ENCODE measurements around the gene PPIB.

DNA sequence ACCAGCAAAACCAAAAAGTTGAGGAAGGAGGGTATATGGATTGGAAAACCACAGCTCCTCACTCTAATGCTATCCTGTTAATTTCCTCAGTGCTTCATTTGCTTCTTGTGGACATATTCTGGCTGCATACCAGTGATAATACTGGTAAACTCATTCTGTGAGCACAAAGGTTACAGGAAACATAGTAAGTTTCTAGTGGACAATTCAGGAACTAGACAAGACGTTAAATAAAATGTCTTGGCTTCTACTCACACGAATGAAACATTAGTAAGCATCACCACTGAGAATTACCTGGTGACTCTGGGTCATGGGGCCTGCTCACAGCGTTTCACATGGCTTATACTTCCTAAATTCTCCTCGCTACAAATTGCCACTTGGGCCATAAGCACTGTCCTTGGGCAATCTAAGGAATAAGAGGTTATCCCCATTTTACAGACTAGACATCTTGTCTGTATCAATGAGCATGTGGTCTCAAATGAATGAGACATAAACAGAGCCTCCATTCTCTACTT, 20.1 kb upstream of the PPIB start:
- no peak for TF ChIP-seq POLR2AphosphoS5 (IDR thresholded peaks at IDR 0.05; ENCODE audit: low read depth, low read length)
- no peak for TF ChIP-seq POLR2A (IDR thresholded peaks at IDR 0.05; ENCODE audit: low read depth, low read length)
- TF ChIP-seq TAF1 (IDR thresholded peaks at IDR 0.05; ENCODE audit: low read depth, low read length): no peak
- TF ChIP-seq PAX5 (IDR thresholded peaks at IDR 0.05; ENCODE audit: insufficient read depth, low read length, severe bottlenecking): no peak
- TF ChIP-seq POU2F2 (IDR thresholded peaks at IDR 0.05; ENCODE audit: low read depth, low read length): no peak
- TF ChIP-seq SPI1 (IDR thresholded peaks at IDR 0.05; ENCODE audit: low read depth, low read length): no peak

All from GM12891 (cell line).